GM19372 (cell line): ENCODE measurements around the gene MYO18B.

Source experiments
- ATAC-seq: cut with Tn5 transposase; IDR thresholded peaks from one replicate; pipeline ENCODE4 v1.9.1; 2021; ENCODE audit warnings: mild to moderate bottlenecking, low read depth, moderate library complexity; ENCODE audit not compliant: unreplicated experiment

The MYO18B gene

DNA sequence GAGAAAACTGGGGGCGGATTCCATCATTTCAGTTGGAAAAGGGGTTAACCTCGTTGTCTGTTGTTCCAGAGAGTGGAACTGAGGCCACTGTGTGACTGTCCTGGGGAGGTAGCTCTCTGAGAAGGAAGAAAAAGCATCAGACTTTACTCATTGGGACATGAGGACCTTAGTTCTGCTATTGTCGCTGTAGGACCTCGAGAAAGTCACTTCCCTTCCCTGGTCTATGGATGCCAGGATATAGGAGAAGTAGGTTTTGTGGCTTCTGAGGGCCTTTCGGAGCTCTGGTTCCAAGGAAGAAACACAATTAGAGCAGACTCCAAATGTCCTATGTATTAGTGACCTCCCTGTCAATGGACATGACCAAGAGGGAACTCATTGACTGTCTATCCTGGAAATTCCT is 6.2 kb downstream of the MYO18B start:
- ATAC-seq = no peak

DNA sequence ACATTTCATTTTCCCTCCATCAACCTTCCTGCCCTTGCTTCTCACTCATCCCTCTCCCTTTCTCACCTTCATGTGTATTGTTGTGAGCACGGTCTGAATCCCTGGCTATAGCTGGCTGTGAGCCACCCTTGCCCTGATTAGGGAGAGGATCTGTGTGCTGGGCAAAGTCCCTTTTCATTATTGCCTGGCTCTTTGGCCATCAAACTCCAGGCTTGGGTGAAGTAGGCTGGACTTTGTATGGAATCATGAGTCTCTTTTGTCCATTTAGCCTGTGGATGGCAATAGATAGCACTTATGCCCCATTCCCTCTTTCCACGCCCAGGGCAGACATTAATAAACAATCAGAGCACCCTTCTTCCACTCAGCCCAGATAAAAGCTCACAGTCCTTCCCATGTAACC is 6.7 kb downstream of the MYO18B start:
- no peak for ATAC-seq

DNA sequence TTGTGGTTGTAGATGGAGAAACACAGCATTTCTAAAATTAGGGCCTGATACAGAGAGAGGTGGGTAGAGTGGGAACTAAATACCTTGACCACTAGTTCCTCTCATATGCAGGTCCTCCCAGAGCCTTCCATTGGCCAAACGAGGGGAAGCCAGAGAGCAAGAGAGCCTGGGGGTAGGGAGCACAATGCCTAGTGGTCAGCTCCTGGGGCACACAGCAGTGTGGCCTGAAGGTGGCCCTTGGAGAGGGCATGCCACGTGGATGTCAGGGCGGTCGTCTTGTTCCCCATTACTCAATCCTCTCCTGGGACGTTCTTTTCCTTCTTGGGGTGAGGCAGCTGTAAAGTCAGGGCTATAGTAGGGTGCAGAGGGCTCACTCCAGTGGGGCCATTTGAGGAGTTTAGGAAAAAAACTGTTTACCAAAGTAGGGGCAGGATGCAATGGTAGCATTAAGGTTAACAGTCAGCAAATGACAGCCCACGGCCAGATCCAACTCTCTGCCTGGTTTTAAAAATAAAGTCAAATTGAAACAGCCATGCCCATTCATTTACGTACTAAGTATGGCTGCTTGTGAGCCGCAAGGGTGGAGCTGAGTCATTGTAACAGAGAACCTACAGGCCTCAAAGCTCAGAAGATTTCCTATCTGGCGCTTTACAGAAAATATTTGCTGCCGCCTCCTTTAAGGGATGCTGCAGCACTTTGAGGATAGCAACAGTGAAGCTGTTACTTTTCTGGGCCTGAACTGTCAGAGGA is 7.6 kb downstream of the MYO18B start:
- no peak for ATAC-seq

DNA sequence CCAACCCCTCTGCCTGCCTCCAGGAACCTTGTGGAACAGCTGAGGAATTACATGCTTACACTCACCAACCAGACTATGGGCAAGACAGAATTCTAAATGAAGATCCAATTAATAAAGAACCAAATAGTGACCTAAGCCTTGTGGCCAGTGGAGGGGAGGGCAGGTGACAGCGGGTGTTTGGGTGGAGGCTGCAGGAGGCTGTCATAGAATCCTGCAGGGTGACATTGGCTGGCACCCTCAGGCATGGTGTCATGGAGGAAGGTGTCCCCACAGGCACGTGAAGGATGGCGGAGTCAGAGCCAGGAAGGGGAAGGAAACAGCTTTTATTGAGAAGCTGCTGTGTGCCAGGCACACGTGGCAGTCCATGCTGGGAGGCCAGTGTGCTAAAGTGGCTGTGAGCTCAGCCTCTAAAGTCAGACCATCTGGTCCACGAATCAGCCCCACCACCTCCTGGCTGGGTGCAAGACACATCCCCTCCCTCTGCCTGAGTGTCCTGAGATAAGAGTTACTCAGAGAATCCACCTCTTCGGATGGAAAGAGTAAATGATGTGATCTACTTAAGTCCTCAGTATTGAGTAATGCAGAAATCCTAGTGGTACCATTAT is 8.7 kb downstream of the MYO18B start:
- ATAC-seq = no peak

DNA sequence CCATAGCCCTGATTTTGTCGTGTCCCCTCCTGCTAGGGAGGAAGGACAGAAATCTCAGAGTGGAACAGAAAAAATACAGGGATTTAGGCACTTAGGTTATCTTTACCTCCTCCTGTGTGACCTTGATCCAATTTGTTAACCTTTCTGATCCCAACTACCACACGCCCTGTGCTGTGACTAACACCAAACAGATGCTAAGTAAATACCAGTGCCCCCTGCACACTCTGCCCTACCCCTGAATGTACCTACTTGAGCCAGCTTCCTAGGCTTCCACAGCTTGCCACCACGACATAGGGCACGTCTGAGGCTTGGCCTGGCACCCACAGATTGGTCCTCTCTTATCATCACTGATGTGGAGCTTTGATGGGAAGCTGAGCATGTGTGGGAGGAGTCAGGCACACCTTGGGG is 9.2 kb downstream of the MYO18B start:
- ATAC-seq = no peak

DNA sequence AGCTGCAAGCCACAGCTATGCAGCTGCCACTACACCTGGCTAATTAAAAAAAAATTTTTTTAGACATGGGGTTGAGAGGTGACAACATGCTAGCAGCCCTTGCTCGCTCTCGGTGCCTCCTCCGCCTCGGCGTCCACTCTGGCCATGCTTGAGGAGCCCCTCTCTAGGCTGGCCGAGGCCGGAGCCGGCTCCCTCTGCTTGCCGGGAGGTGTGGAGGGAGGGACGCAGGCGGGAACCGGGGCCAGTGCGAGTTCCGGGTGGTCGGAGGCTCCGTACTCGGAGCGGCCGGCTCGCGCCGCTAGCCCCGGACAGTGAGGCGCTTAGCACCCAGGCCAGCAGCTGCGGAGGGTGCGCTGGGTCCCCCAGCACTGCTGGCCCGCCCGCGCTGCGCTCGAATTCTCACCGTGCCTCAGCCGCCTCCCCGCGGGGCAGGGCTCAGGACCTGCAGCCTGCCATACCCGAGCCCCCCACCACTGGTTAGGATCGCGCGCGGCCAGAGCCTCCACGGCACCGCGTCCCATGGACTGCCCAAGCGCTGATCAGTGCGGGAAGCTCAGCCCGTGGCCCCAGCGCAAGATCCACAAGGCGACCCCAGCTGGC is 10.7 kb downstream of the MYO18B start:
- no peak for ATAC-seq

DNA sequence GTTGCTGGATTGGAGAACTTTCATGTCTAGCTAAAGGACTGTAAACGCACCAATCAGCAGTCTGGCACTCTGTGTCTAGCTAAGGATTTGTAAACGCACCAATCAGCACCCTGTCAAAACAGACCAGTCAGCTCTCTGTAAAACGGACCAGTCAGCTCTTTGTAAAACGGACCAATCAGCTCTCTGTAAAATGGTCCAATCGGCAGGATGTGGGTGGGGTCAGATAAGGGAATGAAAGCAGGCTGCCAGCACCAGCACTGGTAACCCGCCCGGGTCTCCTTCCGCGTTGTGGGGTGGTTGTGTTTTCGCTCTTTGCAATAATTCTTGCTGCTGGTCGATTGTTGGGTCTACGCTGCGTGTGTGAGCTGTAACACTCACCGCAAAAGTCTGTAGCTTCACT is 11.3 kb downstream of the MYO18B start:
- no peak for ATAC-seq

DNA sequence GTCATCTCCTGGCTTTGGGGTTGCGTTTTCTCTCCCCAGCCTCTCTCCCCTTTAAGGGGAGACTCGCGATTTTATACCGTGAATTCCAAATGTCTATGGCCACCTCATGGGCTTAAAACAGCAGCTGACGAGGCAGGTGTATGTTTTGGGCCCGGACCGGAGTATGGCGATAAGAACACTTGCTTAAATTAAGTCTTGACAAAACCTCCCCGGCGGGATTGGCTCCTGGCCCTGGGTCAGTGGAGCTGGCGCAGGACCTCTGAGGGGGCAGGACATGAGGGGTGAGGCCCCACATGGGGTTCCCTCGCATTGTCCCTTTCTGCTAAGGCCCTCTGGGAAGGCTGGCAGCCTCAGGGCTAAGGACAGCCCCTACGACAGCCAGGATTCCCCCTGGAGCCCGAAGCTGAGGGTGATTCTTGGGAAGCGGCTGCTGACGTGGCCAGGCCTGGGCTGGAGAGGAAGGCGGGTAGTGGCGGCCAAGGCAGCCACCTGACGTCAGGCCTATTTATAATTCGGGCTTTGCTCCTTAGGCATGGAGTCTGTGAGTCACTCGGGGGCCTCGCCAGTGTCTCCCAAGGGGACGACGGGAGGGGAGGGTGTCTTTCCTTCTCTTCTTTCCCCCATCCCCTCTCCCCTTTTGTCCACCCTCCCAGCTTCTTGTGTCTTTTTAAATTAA is 12.7 kb downstream of the MYO18B start:
- no peak for ATAC-seq

DNA sequence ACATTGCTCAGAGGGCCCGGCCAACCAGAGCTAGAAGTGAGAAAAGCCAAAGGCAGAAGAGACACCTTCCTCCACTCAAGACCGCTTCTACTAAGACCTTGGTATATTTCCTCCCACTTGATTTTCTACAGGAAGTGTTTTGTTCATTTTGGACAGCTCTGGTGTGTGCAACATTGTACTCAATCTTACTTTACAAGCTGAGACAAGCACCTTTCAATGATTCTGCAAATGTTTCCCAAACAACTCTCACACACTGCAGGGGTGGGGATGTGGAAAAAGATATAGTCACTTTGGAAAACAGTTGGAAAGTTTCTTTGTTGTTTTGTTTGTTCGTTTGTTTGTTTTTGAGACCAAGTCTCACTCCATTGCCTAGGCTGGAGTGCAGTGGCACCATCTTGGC is 15.7 kb downstream of the MYO18B start:
- no peak for ATAC-seq

DNA sequence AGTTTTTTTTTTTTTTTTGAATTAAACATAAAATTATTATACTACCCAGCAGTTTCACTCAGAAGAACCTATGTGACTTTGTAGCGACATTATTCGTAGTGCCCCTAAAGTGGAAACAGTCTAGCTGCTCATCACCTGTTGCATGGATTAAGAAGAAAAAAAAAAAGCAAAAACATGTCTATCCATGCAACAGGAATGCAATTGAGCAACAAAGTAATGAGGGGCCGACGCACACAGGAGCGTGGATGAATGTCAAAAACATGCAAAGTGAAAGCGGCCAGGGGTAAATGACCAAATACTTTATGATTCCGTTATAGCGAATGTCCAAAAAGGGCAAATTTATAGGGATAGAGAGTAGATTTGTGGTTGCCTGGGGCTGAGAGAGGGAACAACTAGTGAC is 16.3 kb downstream of the MYO18B start:
- no peak for ATAC-seq

DNA sequence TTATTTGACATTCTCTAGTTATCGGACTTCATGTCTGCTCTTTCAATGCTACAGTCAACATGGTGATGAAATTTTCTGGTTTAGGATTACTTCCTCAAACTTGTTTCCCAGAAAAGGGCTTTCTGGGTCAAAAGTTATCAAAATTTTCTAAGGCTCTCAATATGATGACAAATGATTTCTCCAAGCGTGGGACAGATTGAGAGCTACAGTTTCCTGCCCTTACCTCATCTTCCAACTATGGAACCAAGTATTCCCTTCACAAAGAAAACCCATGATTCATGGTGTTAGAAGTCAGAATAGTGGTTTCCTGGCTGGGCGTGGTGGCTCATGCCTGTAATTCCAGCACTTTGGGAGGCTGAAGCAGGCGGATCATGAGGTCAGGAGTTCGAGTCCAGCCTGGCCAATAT is 17.8 kb downstream of the MYO18B start:
- no peak for ATAC-seq

DNA sequence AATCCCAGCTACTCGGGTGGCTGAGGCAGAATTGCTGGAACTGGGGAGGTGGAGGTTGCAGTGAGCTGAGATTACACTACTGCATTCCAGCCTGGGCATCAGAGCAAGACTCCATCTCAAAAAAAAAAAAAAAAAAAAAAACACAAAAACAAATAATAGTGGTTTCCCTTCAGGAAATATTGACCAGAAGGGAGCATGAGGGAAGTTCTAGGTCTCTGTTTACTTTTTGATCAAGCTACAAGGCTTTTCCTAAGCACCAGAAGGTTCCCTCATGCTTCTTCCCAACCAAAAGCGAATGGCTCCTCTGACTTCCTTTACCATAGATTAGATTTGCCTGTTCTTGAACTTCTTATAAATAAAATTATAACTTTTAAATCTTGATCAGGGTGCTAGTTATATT is 18.3 kb downstream of the MYO18B start:
- ATAC-seq = no peak

DNA sequence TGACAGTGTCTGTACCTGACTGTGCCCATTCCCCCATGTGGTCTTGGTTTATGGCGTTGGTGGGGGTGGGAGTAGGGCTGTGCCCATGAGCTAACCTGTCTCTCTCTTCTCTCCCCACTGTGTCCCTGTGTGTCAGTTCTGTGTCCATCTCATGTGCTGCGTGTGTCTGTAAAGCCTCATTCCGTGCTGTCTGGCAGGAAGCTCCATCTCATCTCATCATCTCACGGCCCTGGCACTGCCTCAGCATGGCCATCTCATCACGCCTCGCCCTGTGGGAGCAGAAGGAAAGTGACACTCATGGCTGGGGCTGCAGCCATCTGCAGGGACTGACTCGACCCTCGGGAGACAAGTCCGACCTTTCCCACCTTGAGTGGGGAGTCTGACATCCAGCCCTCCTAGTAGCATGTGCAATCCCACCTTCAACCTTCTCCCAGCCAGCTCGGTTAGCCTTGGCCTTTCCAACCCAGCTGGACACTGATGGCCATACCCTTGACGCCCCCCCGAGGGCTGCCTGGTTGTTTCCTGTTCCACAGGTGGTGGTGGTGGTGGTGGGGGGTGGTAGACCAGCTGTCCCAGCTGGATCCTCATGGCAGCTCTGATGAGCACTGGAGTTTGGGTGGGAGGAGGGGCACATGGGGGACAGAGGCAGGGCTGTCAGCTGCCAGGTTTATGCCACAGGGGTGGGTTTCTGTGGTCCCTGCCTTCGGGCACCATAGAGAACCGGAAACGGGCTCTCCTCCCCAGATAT is 19.0 kb downstream of the MYO18B start:
- ATAC-seq = no peak

DNA sequence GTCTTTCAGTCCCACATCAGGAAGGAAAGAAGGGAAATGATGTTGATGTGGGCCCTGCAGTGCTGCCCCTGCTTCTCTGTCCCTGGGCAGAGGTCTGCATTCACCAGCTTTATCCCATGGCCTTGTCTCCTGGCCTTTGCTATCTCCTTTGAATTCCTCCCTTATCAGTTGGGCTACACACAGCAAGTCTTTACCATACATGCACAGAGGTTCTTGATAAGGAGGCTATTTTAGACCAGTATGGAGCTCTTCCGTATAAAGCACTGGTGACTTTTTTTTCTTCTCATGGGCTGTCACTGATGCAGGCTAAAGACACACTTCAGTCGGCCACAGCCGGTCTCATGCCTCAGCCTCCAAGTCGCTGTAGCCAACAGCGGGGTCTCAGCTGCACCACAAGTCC is 20.2 kb downstream of the MYO18B start:
- ATAC-seq = no peak

DNA sequence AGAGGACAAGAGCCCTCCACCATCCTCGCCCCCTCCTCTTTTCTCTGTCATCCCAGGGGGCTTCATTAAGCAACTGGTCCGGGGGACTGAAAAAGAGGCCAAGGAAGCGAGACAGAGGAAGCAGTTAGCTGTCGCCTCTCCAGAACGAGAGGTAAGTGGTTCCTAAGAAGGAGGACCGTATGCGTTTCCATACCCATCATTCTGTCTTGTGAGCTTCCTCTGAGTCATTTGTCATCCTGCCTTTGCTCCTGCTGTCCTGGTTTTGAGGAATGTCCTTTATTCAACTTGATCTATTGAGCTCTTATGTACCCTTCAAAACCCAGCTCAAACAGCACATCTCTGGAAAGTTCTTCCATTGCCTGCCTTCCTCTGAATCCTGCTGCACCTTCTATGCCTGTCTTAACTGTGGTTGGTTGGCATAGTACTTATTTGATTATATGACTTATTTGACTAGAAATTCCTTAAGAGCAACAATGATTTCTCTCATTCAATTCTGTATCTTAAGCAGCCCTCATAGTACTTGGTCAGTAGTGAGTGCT is 21.3 kb downstream of the MYO18B start:
- no peak for ATAC-seq

DNA sequence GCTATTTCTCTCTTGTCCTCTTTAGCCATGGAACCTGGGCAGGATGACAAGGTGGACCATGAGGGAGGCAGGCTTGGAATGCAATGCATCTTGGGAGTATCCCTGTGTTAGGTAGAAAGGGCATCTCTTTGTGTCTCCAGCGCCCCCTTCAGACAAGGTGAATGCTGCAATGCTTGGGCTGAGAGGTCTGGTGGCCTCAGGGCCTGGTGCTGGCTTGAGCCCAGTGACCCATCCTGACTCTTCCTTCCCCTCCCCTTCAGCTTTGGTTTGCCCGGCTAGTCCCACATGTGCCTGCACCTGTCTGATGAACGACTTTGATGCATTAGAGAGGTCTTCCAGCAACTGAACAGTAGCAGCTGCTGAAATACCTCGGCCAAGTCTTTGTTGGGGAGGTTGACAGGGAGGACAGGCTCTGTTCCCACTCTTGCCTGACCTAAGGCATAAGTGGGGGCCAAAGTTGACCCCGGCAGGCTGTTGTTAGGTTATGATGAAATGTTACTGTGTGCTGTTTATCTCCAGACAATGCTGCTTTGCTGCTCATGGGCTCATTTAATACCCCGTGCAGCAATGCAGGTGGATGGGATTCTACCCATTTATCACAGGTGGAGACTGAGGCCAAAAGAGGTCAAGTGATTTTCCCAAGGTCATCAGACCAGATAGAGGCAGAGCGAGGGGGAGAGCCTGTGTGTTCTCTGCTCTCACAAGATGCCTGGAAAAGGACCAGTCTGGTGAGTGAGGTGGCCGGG is 22.5 kb downstream of the MYO18B start:
- ATAC-seq = no peak

DNA sequence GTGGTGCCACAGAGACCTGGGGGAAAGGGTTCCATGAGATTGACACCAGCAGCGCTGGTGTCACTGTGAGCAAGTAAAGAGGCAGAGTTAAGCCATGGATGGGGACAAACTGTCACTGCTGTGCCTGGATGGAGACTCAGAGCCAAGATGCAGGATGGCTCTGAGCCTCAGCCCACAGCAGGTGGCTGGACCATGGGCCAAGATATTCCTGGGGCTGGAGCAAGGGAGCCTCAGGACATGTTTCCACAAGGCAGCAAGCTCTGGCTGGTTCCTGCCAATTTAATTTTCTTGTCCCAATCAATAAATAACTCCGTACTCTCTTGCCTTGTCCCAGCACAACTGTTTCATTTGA is 23.0 kb downstream of the MYO18B start:
- no peak for ATAC-seq

DNA sequence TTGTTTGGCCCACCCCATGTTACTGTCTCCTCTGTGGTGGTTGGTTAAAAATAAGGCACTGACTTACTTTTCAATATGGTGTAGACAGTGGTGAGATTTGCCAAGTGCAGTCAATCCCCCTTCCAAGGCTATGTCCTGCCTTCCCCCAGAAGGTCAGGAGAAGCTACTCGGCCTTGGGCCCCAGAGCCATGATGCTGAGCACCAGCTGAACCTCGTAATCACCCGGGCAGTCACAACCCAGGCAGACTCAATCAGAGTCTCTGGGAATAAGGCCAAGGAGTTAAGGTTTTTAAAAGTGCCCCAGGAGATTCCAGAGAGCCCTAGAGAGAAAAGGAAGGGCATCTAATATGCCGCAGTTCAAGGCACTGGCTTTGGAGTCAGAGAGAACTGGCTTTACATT is 23.8 kb downstream of the MYO18B start:
- ATAC-seq = no peak

DNA sequence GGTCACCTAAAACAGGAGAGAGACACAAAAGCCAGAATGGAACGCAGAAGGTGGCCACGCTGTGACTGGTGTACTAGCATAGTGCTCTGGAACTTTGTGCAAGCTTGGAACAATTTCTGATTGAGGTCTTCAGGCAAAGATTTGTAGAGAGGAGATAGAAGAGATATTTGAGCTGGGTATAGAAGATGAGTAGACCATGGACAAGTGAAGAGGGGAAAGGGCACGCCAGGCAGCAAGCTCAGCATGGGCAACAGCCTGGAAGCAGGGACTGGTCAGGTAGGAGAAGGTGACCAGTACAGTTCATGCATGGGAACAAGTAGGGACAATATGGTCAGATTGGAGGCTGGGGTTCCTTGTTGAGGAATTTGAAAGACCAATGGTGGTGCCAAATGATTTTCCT is 24.4 kb downstream of the MYO18B start:
- no peak for ATAC-seq

DNA sequence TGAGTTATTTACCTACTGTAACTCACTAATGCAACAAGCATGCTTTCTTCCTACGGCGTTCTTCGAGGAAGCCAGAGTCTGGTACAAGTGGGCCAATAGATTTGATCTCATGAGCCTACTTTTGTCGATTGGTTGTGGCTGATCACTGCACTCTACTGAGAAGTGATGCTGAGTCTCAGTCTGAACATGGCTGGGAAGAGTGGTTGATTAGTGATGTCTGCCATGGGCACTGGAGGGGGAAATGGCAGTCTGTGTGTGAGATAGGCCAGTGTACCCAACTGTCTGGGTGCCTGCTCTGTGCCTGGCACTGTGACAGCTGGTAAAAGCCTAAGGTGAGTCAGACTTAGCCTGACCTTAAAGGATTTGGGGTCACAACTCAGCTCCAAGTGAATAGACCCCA is 28.3 kb downstream of the MYO18B start:
- ATAC-seq = no peak
